Measurements from ENCODE around the gene CMTM8. TPM values are rescaled to one million over a fixed set of nuclear protein-coding genes. Genes with fewer than 3 reads are reported as not detected.

CMTM8 gene
- total RNA-seq, 1 experiment from 2014 or later: 11.2 TPM

GRCh38 chr3:32313723-32314473 is 75.4 kb downstream of the CMTM8 start:
- no peak for DNase-seq (ENCODE audit: low read depth, low spot score)
- in situ Hi-C loops (cut with HindIII; ENCODE audit: low pct_unique_long_range_greater_than_20kb, low sequenced_read_pairs): no loop called here

GRCh38 chr3:32315441-32315840 is 77.0 kb downstream of the CMTM8 start:
- DNase-seq (ENCODE audit: low read depth, low spot score): no peak
- in situ Hi-C loops (cut with HindIII; ENCODE audit: low pct_unique_long_range_greater_than_20kb, low sequenced_read_pairs): no loop called here

GRCh38 chr3:32316319-32316718 is 77.8 kb downstream of the CMTM8 start:
- in situ Hi-C loops (cut with HindIII; ENCODE audit: low pct_unique_long_range_greater_than_20kb, low sequenced_read_pairs): no loop called here
- no peak for DNase-seq (ENCODE audit: low read depth, low spot score)

- in situ Hi-C loops (cut with HindIII; ENCODE audit: low pct_unique_long_range_greater_than_20kb, low sequenced_read_pairs): no loop called here
- no peak for DNase-seq (ENCODE audit: low read depth, low spot score)
Measured at GRCh38 chr3:32316976-32317375, 78.5 kb downstream of the CMTM8 start.

- no peak for DNase-seq (ENCODE audit: low read depth, low spot score)
- in situ Hi-C loops (cut with HindIII; ENCODE audit: low pct_unique_long_range_greater_than_20kb, low sequenced_read_pairs): no loop called here
Measured at GRCh38 chr3:32319607-32320006, 81.1 kb downstream of the CMTM8 start.

GRCh38 chr3:32320080-32320479 is 81.6 kb downstream of the CMTM8 start:
- DNase-seq (ENCODE audit: low read depth, low spot score): no peak
- in situ Hi-C loops (cut with HindIII; ENCODE audit: low pct_unique_long_range_greater_than_20kb, low sequenced_read_pairs): no loop called here

- no peak for DNase-seq (ENCODE audit: low read depth, low spot score)
- in situ Hi-C loops (cut with HindIII; ENCODE audit: low pct_unique_long_range_greater_than_20kb, low sequenced_read_pairs): no loop called here
Measured at GRCh38 chr3:32321095-32321790, 82.8 kb downstream of the CMTM8 start.

GRCh38 chr3:32322311-32322710 is 83.8 kb downstream of the CMTM8 start:
- in situ Hi-C loops (cut with HindIII; ENCODE audit: low pct_unique_long_range_greater_than_20kb, low sequenced_read_pairs): no loop called here
- DNase-seq (ENCODE audit: low read depth, low spot score): no peak

GRCh38 chr3:32323604-32324003 is 85.1 kb downstream of the CMTM8 start:
- in situ Hi-C loops (cut with HindIII; ENCODE audit: low pct_unique_long_range_greater_than_20kb, low sequenced_read_pairs): no loop called here
- no peak for DNase-seq (ENCODE audit: low read depth, low spot score)

GRCh38 chr3:32325201-32325600 is 86.7 kb downstream of the CMTM8 start:
- no peak for DNase-seq (ENCODE audit: low read depth, low spot score)
- in situ Hi-C loops (cut with HindIII; ENCODE audit: low pct_unique_long_range_greater_than_20kb, low sequenced_read_pairs): no loop called here

- in situ Hi-C loops (cut with HindIII; ENCODE audit: low pct_unique_long_range_greater_than_20kb, low sequenced_read_pairs): no loop called here
- no peak for DNase-seq (ENCODE audit: low read depth, low spot score)
Measured at GRCh38 chr3:32325927-32326326, 87.4 kb downstream of the CMTM8 start.

- DNase-seq (ENCODE audit: low read depth, low spot score): no peak
- in situ Hi-C loops (cut with HindIII; ENCODE audit: low pct_unique_long_range_greater_than_20kb, low sequenced_read_pairs): no loop called here
Measured at GRCh38 chr3:32326795-32327194, 88.3 kb downstream of the CMTM8 start.

- in situ Hi-C loops (cut with HindIII; ENCODE audit: low pct_unique_long_range_greater_than_20kb, low sequenced_read_pairs): no loop called here
- peak; percentile 43 for DNase-seq (ENCODE audit: low read depth, low spot score)
Measured at GRCh38 chr3:32334675-32335074, 96.2 kb downstream of the CMTM8 start.

GRCh38 chr3:32335365-32336112 is 97.1 kb downstream of the CMTM8 start:
- in situ Hi-C loops (cut with HindIII; ENCODE audit: low pct_unique_long_range_greater_than_20kb, low sequenced_read_pairs): no loop called here

GRCh38 chr3:32336113-32336498 is 97.6 kb downstream of the CMTM8 start:
- in situ Hi-C loops (cut with HindIII; ENCODE audit: low pct_unique_long_range_greater_than_20kb, low sequenced_read_pairs): no loop called here
- no peak for DNase-seq (ENCODE audit: low read depth, low spot score)

More at GRCh38 chr3:32335365-32336112, 97.1 kb downstream of the CMTM8 start:
- no peak for DNase-seq (ENCODE audit: low read depth, low spot score)

- in situ Hi-C loops (cut with HindIII; ENCODE audit: low pct_unique_long_range_greater_than_20kb, low sequenced_read_pairs): no loop called here
- DNase-seq (ENCODE audit: low read depth, low spot score): no peak
Measured at GRCh38 chr3:32337505-32337904, 99.0 kb downstream of the CMTM8 start.

- in situ Hi-C loops (cut with HindIII; ENCODE audit: low pct_unique_long_range_greater_than_20kb, low sequenced_read_pairs): no loop called here
- peak; percentile 74 for DNase-seq (ENCODE audit: low read depth, low spot score)
Measured at GRCh38 chr3:32340039-32340438, 101.6 kb downstream of the CMTM8 start.

- peak; percentile 47 for DNase-seq (ENCODE audit: low read depth, low spot score)
- in situ Hi-C loops (cut with HindIII; ENCODE audit: low pct_unique_long_range_greater_than_20kb, low sequenced_read_pairs): no loop called here
Measured at GRCh38 chr3:32340611-32341365, 102.3 kb downstream of the CMTM8 start.
